HepG2 (cell line): Measurements from ENCODE around the gene THAP6.

ENCODE experiments used
- BHLHE40 ChIP-seq: IDR thresholded peaks from 2 replicates; pipeline ENCODE4 v1.6.1; 2011; ENCODE audit warnings: low read length, improper control_type of control experiment
- CBX5 ChIP-seq: sonication (generic); formaldehyde crosslinking; IDR thresholded peaks from 2 replicates; pipeline ENCODE4 v1.4.0; 2020; ENCODE audit warnings: missing genetic modification reagents, borderline replicate concordance
- POLR2A ChIP-seq, 2 experiments: IDR thresholded peaks; 2 replicates each; pipeline ENCODE4 v1.6.1; 2011; ENCODE audit warnings: low read depth in 2 of 2, low read length in 2 of 2, mild to moderate bottlenecking in 1 of 2, moderate library complexity in 1 of 2; ENCODE audit not compliant: insufficient read depth in 1 of 2
- ZNF263 ChIP-seq: sonication (generic); formaldehyde crosslinking; IDR thresholded peaks from 2 replicates; pipeline ENCODE4 v1.4.0; 2020; ENCODE audit warnings: missing genetic modification reagents
- ZNF337 ChIP-seq: sonication (generic); formaldehyde crosslinking; IDR thresholded peaks from 2 replicates; pipeline ENCODE4 v1.5.1; 2020; ENCODE audit warnings: missing genetic modification reagents, low read depth, mild to moderate bottlenecking, borderline replicate concordance
- TF ChIP-seq, protein P1 (sequence below): sonication (generic); formaldehyde crosslinking; IDR thresholded peaks from 2 replicates; pipeline ENCODE4 v1.5.0; 2020; ENCODE audit warnings: mild to moderate bottlenecking, missing genetic modification reagents, moderate library complexity
- TF ChIP-seq, protein P2 (sequence below): sonication (generic); formaldehyde crosslinking; IDR thresholded peaks from 2 replicates; pipeline ENCODE4 v1.5.0; 2020; ENCODE audit warnings: missing genetic modification reagents
- TF ChIP-seq, protein P3 (sequence below): IDR thresholded peaks from 2 replicates; pipeline ENCODE4 v1.6.1; 2016; ENCODE audit warnings: missing compliant biosample characterization, missing genetic modification reagents, borderline replicate concordance

GRCh38 chr4:75530556-75531322 is 16.5 kb downstream of the THAP6 start:
- no peak for TF ChIP-seq BHLHE40
- TF ChIP-seq, protein P1, sequence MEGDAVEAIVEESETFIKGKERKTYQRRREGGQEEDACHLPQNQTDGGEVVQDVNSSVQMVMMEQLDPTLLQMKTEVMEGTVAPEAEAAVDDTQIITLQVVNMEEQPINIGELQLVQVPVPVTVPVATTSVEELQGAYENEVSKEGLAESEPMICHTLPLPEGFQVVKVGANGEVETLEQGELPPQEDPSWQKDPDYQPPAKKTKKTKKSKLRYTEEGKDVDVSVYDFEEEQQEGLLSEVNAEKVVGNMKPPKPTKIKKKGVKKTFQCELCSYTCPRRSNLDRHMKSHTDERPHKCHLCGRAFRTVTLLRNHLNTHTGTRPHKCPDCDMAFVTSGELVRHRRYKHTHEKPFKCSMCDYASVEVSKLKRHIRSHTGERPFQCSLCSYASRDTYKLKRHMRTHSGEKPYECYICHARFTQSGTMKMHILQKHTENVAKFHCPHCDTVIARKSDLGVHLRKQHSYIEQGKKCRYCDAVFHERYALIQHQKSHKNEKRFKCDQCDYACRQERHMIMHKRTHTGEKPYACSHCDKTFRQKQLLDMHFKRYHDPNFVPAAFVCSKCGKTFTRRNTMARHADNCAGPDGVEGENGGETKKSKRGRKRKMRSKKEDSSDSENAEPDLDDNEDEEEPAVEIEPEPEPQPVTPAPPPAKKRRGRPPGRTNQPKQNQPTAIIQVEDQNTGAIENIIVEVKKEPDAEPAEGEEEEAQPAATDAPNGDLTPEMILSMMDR (CRISPR knock-in tag) = no peak
- no peak for TF ChIP-seq POLR2A (IDR thresholded peaks at IDR 0.05; ENCODE audit: insufficient read depth in 1 of 2, low read depth in 2 of 2, low read length in 2 of 2)
- no peak for TF ChIP-seq CBX5 (CRISPR knock-in tag)
- TF ChIP-seq ZNF263 (CRISPR knock-in tag) = no peak
- TF ChIP-seq ZNF337 (CRISPR knock-in tag) = no peak
- TF ChIP-seq, protein P2, sequence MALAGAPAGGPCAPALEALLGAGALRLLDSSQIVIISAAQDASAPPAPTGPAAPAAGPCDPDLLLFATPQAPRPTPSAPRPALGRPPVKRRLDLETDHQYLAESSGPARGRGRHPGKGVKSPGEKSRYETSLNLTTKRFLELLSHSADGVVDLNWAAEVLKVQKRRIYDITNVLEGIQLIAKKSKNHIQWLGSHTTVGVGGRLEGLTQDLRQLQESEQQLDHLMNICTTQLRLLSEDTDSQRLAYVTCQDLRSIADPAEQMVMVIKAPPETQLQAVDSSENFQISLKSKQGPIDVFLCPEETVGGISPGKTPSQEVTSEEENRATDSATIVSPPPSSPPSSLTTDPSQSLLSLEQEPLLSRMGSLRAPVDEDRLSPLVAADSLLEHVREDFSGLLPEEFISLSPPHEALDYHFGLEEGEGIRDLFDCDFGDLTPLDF = no peak
- TF ChIP-seq, protein P3, sequence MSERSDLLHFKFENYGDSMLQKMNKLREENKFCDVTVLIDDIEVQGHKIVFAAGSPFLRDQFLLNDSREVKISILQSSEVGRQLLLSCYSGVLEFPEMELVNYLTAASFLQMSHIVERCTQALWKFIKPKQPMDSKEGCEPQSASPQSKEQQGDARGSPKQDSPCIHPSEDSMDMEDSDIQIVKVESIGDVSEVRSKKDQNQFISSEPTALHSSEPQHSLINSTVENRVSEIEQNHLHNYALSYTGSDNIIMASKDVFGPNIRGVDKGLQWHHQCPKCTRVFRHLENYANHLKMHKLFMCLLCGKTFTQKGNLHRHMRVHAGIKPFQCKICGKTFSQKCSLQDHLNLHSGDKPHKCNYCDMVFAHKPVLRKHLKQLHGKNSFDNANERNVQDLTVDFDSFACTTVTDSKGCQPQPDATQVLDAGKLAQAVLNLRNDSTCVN (CRISPR knock-in tag) = no peak
